MM.1S (cell line): ENCODE measurements around the gene PRMT2.
"Not testable (repeated sequence)": the region's sequence is repeated elsewhere in the genome, so short reads cannot be mapped to it uniquely, and the experiment has no call there.

Source experiments
- DNase-seq: peaks from one replicate; pipeline ENCODE4 v3.0.0-alpha.2; 2015
- H2AFZ ChIP-seq: fragments of 300-600 bp; sonication (generic); 2 replicates; pipeline ENCODE4 v1.6.0; 2016; ENCODE audit warnings: antibody characterized with exemption, low read length
- H3F3A ChIP-seq: fragments of 300-600 bp; sonication (generic); 2 replicates; pipeline ENCODE4 v1.6.1; 2016; ENCODE audit warnings: mild to moderate bottlenecking, antibody characterized with exemption, low read length, moderate library complexity, mixed read lengths; ENCODE audit not compliant: insufficient read depth
- H3K27ac ChIP-seq: fragments of 300-600 bp; sonication (generic); 2 replicates; pipeline ENCODE4 v1.5.1; 2016; ENCODE audit warnings: mild to moderate bottlenecking, low read length
- H3K27me3 ChIP-seq: fragments of 300-600 bp; sonication (generic); replicated peaks from 2 replicates; pipeline ENCODE4 v1.6.0; 2016; ENCODE audit warnings: low read length; ENCODE audit not compliant: insufficient read depth
- H3K36me3 ChIP-seq: fragments of 300-600 bp; sonication (generic); replicated peaks from 2 replicates; pipeline ENCODE4 v1.6.1; 2016; ENCODE audit warnings: mild to moderate bottlenecking, low read length, mixed read lengths; ENCODE audit not compliant: insufficient read depth
- H3K4me1 ChIP-seq: fragments of 300-600 bp; sonication (generic); 2 replicates; pipeline ENCODE4 v1.6.1; 2016; ENCODE audit warnings: low read length, mixed read lengths
- H3K4me2 ChIP-seq: fragments of 300-600 bp; sonication (generic); 2 replicates; pipeline ENCODE4 v1.6.0; 2016; ENCODE audit warnings: low read depth, low read length
- H3K4me3 ChIP-seq: fragments of 300-600 bp; sonication (generic); 2 replicates; pipeline ENCODE4 v1.5.1; 2016; ENCODE audit warnings: low read length, mixed read lengths
- H3K79me2 ChIP-seq: fragments of 300-600 bp; sonication (generic); 2 replicates; pipeline ENCODE4 v1.6.1; 2016; ENCODE audit warnings: mixed run types, low read length, mixed read lengths
- H3K9ac ChIP-seq: fragments of 300-600 bp; sonication (generic); 2 replicates; pipeline ENCODE4 v1.6.1; 2016; ENCODE audit warnings: low read length, mixed read lengths
- H3K9me2 ChIP-seq: fragments of 300-600 bp; sonication (generic); replicated peaks from 2 replicates; pipeline ENCODE4 v1.6.1; 2016; ENCODE audit warnings: mild to moderate bottlenecking, low read length, mixed read lengths; ENCODE audit not compliant: insufficient read depth
- H3K9me3 ChIP-seq: fragments of 300-600 bp; sonication (generic); replicated peaks from 2 replicates; pipeline ENCODE4 v1.6.1; 2016; ENCODE audit warnings: mild to moderate bottlenecking, low read length, mixed read lengths; ENCODE audit not compliant: insufficient read depth
- H4K20me1 ChIP-seq: fragments of 300-600 bp; sonication (generic); 2 replicates; pipeline ENCODE4 v1.6.1; 2016; ENCODE audit warnings: mild to moderate bottlenecking, low read length, moderate library complexity, mixed read lengths; ENCODE audit not compliant: insufficient read depth
- EZH2 ChIP-seq: fragments of 300-600 bp; sonication (generic); optimal IDR thresholded peaks from 2 replicates; pipeline ENCODE3; 2017; ENCODE audit warnings: low read depth, mild to moderate bottlenecking, antibody characterized with exemption, low read length, mixed read lengths
- EZH2phosphoT487 ChIP-seq: fragments of 300-600 bp; sonication (generic); IDR thresholded peaks from 2 replicates; pipeline ENCODE4 v1.6.1; 2018; ENCODE audit warnings: antibody characterized with exemption, low read length
- TF ChIP-seq, protein P1 (sequence below): fragments of 300-600 bp; sonication (generic); IDR thresholded peaks from 2 replicates; pipeline ENCODE4 v1.5.1; 2016; ENCODE audit warnings: antibody characterized with exemption, low read length, mixed read lengths

The PRMT2 gene

DNA sequence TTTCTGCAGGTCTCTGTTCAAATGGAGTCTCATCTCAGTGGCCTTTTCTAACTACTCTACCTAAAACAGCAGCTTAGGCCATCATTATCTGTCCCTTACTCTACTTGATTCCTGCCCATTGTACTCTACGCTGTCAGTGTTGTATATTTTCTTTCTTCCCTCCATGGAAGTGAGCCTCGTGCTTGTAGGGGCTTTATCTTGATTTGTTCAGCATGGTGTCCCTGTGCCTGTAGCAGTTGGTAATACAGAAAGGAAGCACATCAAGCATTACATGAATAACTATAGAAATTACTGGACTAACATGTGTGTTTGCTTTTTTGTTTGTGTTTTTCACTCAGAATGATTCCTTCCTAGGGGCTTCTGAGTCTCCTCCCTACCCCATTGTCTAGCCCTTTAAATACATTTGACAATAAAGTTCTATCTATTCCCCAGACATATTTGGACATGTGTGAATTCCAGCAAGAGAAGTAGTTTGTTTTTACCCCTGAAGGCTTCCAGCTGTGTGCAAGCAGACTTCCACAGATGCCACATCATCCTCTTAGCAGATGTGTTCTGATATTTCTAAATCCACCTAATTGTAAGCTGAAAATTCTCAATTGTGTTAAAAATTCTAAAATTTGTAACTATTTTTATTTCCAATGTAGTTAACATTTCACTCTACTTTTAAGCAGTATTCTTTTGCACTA is 40.3 kb downstream of the PRMT2 start:
- Histone ChIP-seq H3K4me2 (no peak overlapping the region), H3K79me2 (no peaks in the 10 kb centered on the region), H3K4me1 (no peaks in the 10 kb centered on the region), H3K9me3 (no peaks in the 10 kb centered on the region), H3K9ac (no peak overlapping the region), H4K20me1 (no peaks in the 10 kb centered on the region), H3K4me3 (no peak overlapping the region), H3K27ac (no peak overlapping the region), H2AFZ (no peak overlapping the region), H3K36me3 (no peaks in the 10 kb centered on the region), H3K9me2 (no peaks in the 10 kb centered on the region), H3K27me3 (peaks cover 10% of the 10 kb centered on the region), H3F3A (no peaks in the 10 kb centered on the region)
- TF ChIP-seq EZH2phosphoT487, result no peak
- TF ChIP-seq, protein P1, sequence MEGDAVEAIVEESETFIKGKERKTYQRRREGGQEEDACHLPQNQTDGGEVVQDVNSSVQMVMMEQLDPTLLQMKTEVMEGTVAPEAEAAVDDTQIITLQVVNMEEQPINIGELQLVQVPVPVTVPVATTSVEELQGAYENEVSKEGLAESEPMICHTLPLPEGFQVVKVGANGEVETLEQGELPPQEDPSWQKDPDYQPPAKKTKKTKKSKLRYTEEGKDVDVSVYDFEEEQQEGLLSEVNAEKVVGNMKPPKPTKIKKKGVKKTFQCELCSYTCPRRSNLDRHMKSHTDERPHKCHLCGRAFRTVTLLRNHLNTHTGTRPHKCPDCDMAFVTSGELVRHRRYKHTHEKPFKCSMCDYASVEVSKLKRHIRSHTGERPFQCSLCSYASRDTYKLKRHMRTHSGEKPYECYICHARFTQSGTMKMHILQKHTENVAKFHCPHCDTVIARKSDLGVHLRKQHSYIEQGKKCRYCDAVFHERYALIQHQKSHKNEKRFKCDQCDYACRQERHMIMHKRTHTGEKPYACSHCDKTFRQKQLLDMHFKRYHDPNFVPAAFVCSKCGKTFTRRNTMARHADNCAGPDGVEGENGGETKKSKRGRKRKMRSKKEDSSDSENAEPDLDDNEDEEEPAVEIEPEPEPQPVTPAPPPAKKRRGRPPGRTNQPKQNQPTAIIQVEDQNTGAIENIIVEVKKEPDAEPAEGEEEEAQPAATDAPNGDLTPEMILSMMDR, result no peak
- TF ChIP-seq EZH2, result no peak
- DNase-seq, result no peak

DNA sequence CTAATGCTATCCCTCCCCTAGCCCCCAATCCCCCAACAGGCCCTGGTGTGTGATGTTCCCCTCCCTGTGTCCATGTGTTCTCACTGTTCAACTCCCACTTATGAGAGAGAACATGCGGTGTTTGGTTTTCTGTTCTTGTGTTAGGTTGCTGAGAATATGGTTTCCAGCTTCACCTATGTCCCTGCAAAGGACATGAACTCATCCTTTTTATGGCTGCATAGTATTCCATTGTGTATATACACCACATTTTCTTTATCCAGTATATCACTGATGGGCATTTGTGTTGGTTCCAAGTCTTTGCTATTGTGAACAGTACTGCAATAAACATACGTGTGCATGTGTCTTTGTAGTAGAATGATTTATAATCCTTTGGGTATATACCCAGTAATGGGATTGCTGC is 41.1 kb downstream of the PRMT2 start:
- H3K79me2 ChIP-seq, H3K4me1 ChIP-seq, H3K27ac ChIP-seq, H3K9me3 ChIP-seq, H3K4me3 ChIP-seq, H3F3A ChIP-seq, H3K27me3 ChIP-seq, H3K36me3 ChIP-seq, H3K9ac ChIP-seq, H3K9me2 ChIP-seq, H3K4me2 ChIP-seq, H2AFZ ChIP-seq, DNase-seq, H4K20me1 ChIP-seq: not testable (repeated sequence)

DNA sequence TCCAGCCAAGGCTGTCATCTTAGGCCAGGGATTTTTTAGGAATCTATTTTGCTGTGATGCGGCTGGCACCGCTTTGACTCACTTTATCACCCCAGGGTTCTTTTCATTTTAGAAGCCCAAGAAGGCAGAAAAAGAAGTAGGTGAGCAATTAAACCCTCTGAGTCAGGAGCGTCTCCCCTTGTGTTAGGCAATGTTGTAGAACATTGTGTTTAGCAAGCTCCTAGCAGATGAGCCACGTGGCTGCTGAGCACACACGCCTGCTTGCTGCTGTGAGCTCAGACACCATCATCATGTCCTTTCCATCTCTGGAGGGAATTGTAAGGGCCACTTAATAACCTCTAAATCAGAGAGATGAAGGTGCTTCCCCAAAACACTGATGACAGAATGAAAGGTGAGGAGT is 46.1 kb downstream of the PRMT2 start:
- H3F3A ChIP-seq, H3K4me1 ChIP-seq, H3K9ac ChIP-seq, DNase-seq, H3K9me3 ChIP-seq, H3K79me2 ChIP-seq, H3K36me3 ChIP-seq, H3K27me3 ChIP-seq, H2AFZ ChIP-seq, H3K27ac ChIP-seq, H4K20me1 ChIP-seq, H3K4me2 ChIP-seq, H3K9me2 ChIP-seq, H3K4me3 ChIP-seq: not testable (repeated sequence)

DNA sequence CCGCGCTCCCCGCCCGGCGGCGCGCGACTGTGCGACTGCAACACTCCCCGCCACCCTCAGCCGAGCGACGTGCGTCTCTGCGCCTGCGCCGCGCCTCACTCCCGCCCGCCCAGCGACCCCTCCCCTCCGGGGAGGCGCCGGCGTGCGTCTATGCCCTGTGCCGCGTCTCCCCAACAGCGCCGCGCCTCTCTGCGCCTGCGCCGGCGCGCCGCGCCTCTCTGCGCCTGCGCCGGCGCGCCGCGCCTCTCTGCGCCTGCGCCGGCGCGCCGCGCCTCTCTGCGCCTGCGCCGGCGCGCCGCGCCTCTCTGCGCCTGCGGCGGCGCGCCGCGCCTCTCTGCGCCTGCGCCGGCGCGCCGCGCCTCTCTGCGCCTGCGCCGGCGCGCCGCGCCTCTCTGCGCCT is 63.2 kb downstream of the PRMT2 start:
- H3K79me2 ChIP-seq, H3K4me3 ChIP-seq, H3F3A ChIP-seq, H3K4me1 ChIP-seq, H2AFZ ChIP-seq, H3K36me3 ChIP-seq, H4K20me1 ChIP-seq, H3K4me2 ChIP-seq, H3K9ac ChIP-seq, DNase-seq, H3K9me2 ChIP-seq, H3K27me3 ChIP-seq, H3K27ac ChIP-seq, H3K9me3 ChIP-seq: not testable (repeated sequence)

DNA sequence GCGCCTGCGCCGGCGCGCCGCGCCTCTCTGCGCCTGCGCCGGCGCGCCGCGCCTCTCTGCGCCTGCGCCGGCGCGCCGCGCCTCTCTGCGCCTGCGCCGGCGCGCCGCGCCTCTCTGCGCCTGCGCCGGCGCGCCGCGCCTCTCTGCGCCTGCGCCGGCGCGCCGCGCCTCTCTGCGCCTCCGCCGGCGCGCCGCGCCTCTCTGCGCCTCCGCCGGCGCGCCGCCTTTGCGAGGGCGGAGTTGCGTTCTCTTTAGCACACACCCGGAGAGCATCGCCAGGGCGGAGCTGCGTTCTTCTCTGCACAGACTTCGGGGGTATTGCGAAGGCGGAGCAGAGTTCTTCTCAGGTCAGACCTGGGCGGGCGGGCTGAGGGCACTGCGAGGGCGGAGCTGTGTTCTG is 63.6 kb downstream of the PRMT2 start:
- H3K9me2 ChIP-seq, H3F3A ChIP-seq, H4K20me1 ChIP-seq, H3K79me2 ChIP-seq, H3K4me2 ChIP-seq, H3K27me3 ChIP-seq, H3K4me1 ChIP-seq, H2AFZ ChIP-seq, H3K36me3 ChIP-seq, H3K27ac ChIP-seq, DNase-seq, H3K4me3 ChIP-seq, H3K9me3 ChIP-seq, H3K9ac ChIP-seq: not testable (repeated sequence)
